ENCODE results near the gene KCNQ1. TPM values are rescaled to one million over a fixed set of nuclear protein-coding genes. Genes with fewer than 3 reads are reported as not detected.

The KCNQ1 gene
- total and polyA plus RNA-seq, 2 of the 13 experiments (the other 11 are each of a cell fraction or from before 2014, with no cell fraction given), result 0.02 to 0.08 TPM

- TF ChIP-seq IKZF5 (CRISPR knock-in tag; IDR thresholded peaks at IDR 0.05) (no peak), CAMTA2 (CRISPR knock-in tag; IDR thresholded peaks at IDR 0.05; ENCODE audit: borderline replicate concordance) (no peak; the same call in 1 of the 2 replicates), ZNF780A (CRISPR knock-in tag; IDR thresholded peaks at IDR 0.05) (no peak), ZNF224 (CRISPR knock-in tag; IDR thresholded peaks at IDR 0.05) (0 out of 2 replicates have a peak, but pooled peaks have one; percentile 11), HNRNPL (IDR thresholded peaks at IDR 0.05; ENCODE audit: low read depth, low read length) (peak; percentile 100), TAF15 (IDR thresholded peaks at IDR 0.05; ENCODE audit: low read depth, low read length, poor library complexity, severe bottlenecking) (peak; percentile 85), ZNF414 (CRISPR knock-in tag; IDR thresholded peaks at IDR 0.05) (no peak), ZNF280D (CRISPR knock-in tag; IDR thresholded peaks at IDR 0.05) (no peak), TRIM24 (CRISPR knock-in tag; IDR thresholded peaks at IDR 0.05) (no peak), ARID4A (CRISPR knock-in tag; IDR thresholded peaks at IDR 0.05; ENCODE audit: borderline replicate concordance) (0 out of 2 replicates have a peak, but pooled peaks have one; percentile 2), RFX3 (CRISPR knock-in tag; IDR thresholded peaks at IDR 0.05) (no peak), MAFK (conservative IDR thresholded peaks at IDR 0.05 in 1 of 2, IDR thresholded peaks at IDR 0.05 in 1 of 2; ENCODE audit: low read length in 2 of 2) (no peak), TAF1 (CRISPR knock-in tag; IDR thresholded peaks at IDR 0.05) (no peak)
- TF ChIP-seq, protein P1, sequence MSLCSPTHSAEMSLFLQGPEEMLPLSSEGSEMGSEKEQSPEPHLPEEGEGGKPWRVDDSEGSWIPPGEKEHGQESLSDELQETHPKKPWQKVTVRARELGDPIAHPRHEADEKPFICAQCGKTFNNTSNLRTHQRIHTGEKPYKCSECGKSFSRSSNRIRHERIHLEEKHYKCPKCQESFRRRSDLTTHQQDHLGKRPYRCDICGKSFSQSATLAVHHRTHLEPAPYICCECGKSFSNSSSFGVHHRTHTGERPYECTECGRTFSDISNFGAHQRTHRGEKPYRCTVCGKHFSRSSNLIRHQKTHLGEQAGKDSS (CRISPR knock-in tag; IDR thresholded peaks at IDR 0.05; ENCODE audit: borderline replicate concordance, low read depth), result no peak; the same call in 1 of the 2 replicates
- TF ChIP-seq, protein P2, sequence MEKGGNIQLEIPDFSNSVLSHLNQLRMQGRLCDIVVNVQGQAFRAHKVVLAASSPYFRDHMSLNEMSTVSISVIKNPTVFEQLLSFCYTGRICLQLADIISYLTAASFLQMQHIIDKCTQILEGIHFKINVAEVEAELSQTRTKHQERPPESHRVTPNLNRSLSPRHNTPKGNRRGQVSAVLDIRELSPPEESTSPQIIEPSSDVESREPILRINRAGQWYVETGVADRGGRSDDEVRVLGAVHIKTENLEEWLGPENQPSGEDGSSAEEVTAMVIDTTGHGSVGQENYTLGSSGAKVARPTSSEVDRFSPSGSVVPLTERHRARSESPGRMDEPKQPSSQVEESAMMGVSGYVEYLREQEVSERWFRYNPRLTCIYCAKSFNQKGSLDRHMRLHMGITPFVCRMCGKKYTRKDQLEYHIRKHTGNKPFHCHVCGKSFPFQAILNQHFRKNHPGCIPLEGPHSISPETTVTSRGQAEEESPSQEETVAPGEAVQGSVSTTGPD (CRISPR knock-in tag; IDR thresholded peaks at IDR 0.05), result 0 out of 2 replicates have a peak, but pooled peaks have one; percentile 1
These were observed 286.6 kb downstream of the KCNQ1 start (continued) for GRCh38 chr11:2731130-2732125.

Data from HepG2 (cell line).